HEK293T (cell line): Measurements from ENCODE around the gene DPCD.

Source experiments
- CTCF ChIA-PET: fragments of 350-600 bp; formaldehyde crosslinking; extraction: SDS; loops from one replicate; lab custom pipeline; 2021; ENCODE audit warnings: antibody characterized with exemption, inconsistent platforms; lab: Yijun Ruan, JAX
- POLR2A ChIA-PET: fragments of 350-600 bp; formaldehyde crosslinking; extraction: SDS; loops from one replicate; lab custom pipeline; 2020; ENCODE audit warnings: antibody characterized with exemption, inconsistent platforms; lab: Yijun Ruan, JAX
- DNase-seq: peaks from one replicate; pipeline ENCODE4 v3.0.0; 2012; ENCODE audit warnings: mixed read lengths; ENCODE audit errors: extremely low spot score
- ARNT ChIP-seq: fragments of 450-650 bp; IDR thresholded peaks from 2 replicates; pipeline ENCODE4 v1.6.1; 2017; ENCODE audit warnings: mild to moderate bottlenecking
- BHLHE40 ChIP-seq: fragments of 450-650 bp; IDR thresholded peaks from 2 replicates; pipeline ENCODE4 v1.6.1; 2016; ENCODE audit warnings: mild to moderate bottlenecking, moderate library complexity, borderline replicate concordance
- CTBP1 ChIP-seq: fragments of 450-650 bp; IDR thresholded peaks from 2 replicates; pipeline ENCODE4 v1.6.1; 2016; ENCODE audit warnings: borderline replicate concordance
- ELF4 ChIP-seq: fragments of 450-650 bp; IDR thresholded peaks from 2 replicates; pipeline ENCODE4 v1.6.1; 2017; ENCODE audit warnings: antibody characterized with exemption
- FOXA1 ChIP-seq: fragments of 450-650 bp; IDR thresholded peaks from 2 replicates; pipeline ENCODE4 v1.6.1; 2016; ENCODE audit warnings: mild to moderate bottlenecking
- FOXK2 ChIP-seq: fragments of 450-650 bp; IDR thresholded peaks from 2 replicates; pipeline ENCODE4 v1.6.1; 2016; ENCODE audit warnings: mild to moderate bottlenecking
- FOXM1 ChIP-seq: fragments of 450-650 bp; IDR thresholded peaks from 2 replicates; pipeline ENCODE4 v1.6.1; 2017; ENCODE audit warnings: mild to moderate bottlenecking, borderline replicate concordance
- HDGF ChIP-seq: fragments of 450-650 bp; IDR thresholded peaks from 2 replicates; pipeline ENCODE4 v1.6.1; 2017; ENCODE audit warnings: antibody characterized with exemption, borderline replicate concordance
- L3MBTL2 ChIP-seq: fragments of 450-650 bp; conservative IDR thresholded peaks from 2 replicates; pipeline ENCODE4 v1.6.1; 2016; ENCODE audit warnings: mild to moderate bottlenecking
- LEF1 ChIP-seq: fragments of 450-650 bp; IDR thresholded peaks from 2 replicates; pipeline ENCODE4 v1.6.1; 2017; ENCODE audit warnings: mild to moderate bottlenecking, borderline replicate concordance
- NFRKB ChIP-seq: fragments of 450-650 bp; IDR thresholded peaks from 2 replicates; pipeline ENCODE4 v1.6.1; 2016; ENCODE audit warnings: mild to moderate bottlenecking, moderate library complexity
- SP1 ChIP-seq: fragments of 450-650 bp; IDR thresholded peaks from 2 replicates; pipeline ENCODE4 v1.6.1; 2017
- SUZ12 ChIP-seq: fragments of 450-650 bp; IDR thresholded peaks from 2 replicates; pipeline ENCODE4 v1.6.1; 2016; ENCODE audit warnings: mild to moderate bottlenecking
- TARDBP ChIP-seq: fragments of 450-650 bp; IDR thresholded peaks from 2 replicates; pipeline ENCODE4 v1.6.1; 2016
- ZNF384 ChIP-seq: fragments of 450-650 bp; IDR thresholded peaks from 2 replicates; pipeline ENCODE4 v1.6.1; 2016
- TF ChIP-seq, protein P1 (sequence below): fragments of 450-650 bp; IDR thresholded peaks from 2 replicates; pipeline ENCODE4 v1.6.1; 2016

The DPCD gene

GRCh38 chr10:101614663-101615524 lies 26.8 kb downstream of the DPCD start:
- no peak for TF ChIP-seq HDGF
- no peak for TF ChIP-seq ARNT
- TF ChIP-seq TARDBP = no peak
- TF ChIP-seq ZNF384 = no peak
- no peak for DNase-seq
- ChIA-PET POLR2A (interaction anchor here (1.0 kb wide), 1 partner anchor 8 kb away, joined by 3 read pairs; no protein-coding TSS in a partner anchor), CTCF (no interaction called here)

GRCh38 chr10:101615525-101616116 lies 27.5 kb downstream of the DPCD start:
- CTCF ChIA-PET = interaction anchor here (0.7 kb wide), 1 partner anchor 19 kb away, joined by 3 read pairs; no protein-coding TSS in a partner anchor
- POLR2A ChIA-PET = no interaction called here
- TF ChIP-seq ARNT = no peak
- TF ChIP-seq HDGF = no peak
- no peak for DNase-seq

- POLR2A ChIA-PET = no interaction called here
- no peak for TF ChIP-seq FOXM1
- no peak for TF ChIP-seq L3MBTL2
- TF ChIP-seq CTBP1 = no peak
- TF ChIP-seq HDGF = no peak
- CTCF ChIA-PET = interaction anchor here (0.7 kb wide), 1 partner anchor 20 kb away, joined by 3 read pairs; no protein-coding TSS in a partner anchor
- no peak for DNase-seq
These were observed 28.4 kb downstream of the DPCD start for GRCh38 chr10:101616415-101617101.

DNA sequence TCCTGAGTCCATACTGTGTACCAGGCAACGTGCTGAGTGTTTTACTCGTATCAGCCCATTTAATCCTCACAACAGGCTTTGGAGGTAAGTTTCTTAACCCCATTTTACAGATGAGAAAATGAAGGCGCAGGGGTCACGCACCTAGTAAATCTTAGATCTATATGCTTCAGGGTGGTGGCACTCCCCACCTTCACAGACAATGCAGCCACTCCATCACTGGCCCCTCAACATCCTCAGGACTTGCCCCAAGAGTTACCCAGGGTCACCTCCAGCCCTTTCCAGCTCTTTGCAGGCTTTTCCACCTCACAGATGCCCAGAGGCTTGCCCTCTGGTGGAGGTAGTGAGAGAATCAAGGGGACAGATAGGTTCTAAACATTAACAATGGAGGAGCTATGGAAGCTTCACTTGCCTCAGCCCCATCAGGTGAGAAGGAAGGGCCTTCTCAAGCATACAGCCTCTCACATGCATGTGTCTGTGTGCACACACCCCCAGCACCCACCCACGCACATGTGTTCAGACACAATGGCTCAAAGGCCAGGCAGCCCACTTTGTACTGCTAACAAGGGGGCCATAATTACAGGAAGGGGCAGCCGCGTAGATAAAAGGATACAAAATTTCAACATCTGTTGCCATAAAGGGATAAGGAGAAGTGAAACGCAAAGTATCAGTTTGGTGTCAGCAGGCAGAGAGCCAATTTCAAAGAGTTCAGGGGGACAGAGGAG lies 29.1 kb downstream of the DPCD start:
- DNase-seq = no peak
- ChIA-PET POLR2A (no interaction called here), CTCF (no interaction called here)
- TF ChIP-seq L3MBTL2 (no peak), BHLHE40 (no peak), SP1 (no peak), HDGF (no peak), NFRKB (no peak), ZNF384 (no peak), CTBP1 (no peak), SUZ12 (no peak), FOXA1 (no peak), ARNT (no peak), TARDBP (no peak), ELF4 (no peak)
- TF ChIP-seq, protein P1, sequence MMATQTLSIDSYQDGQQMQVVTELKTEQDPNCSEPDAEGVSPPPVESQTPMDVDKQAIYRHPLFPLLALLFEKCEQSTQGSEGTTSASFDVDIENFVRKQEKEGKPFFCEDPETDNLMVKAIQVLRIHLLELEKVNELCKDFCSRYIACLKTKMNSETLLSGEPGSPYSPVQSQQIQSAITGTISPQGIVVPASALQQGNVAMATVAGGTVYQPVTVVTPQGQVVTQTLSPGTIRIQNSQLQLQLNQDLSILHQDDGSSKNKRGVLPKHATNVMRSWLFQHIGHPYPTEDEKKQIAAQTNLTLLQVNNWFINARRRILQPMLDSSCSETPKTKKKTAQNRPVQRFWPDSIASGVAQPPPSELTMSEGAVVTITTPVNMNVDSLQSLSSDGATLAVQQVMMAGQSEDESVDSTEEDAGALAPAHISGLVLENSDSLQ = no peak

- no peak for TF ChIP-seq TARDBP
- no peak for TF ChIP-seq FOXK2
- TF ChIP-seq FOXM1 = no peak
- TF ChIP-seq ZNF384 = no peak
- no peak for TF ChIP-seq ELF4
- no peak for TF ChIP-seq LEF1
- ChIA-PET POLR2A (interaction anchor here (0.5 kb wide), 1 partner anchor 279 kb away, joined by 3 read pairs; no protein-coding TSS in a partner anchor), CTCF (interaction anchor here (0.7 kb wide), 1 partner anchor 15 kb away, joined by 5 read pairs; no protein-coding TSS in a partner anchor)
- no peak for DNase-seq
These were observed 29.9 kb downstream of the DPCD start for GRCh38 chr10:101617824-101618568.

GRCh38 chr10:101618871-101619270 lies 30.8 kb downstream of the DPCD start:
- ChIA-PET CTCF (interaction anchor here (0.7 kb wide), 1 partner anchor 16 kb away, joined by 5 read pairs; no protein-coding TSS in a partner anchor), POLR2A (no interaction called here)
- TF ChIP-seq TARDBP = no peak
- no peak for TF ChIP-seq SP1
- no peak for TF ChIP-seq ZNF384
- no peak for TF ChIP-seq FOXM1
- no peak for TF ChIP-seq SUZ12
- TF ChIP-seq FOXA1 = no peak
- no peak for TF ChIP-seq HDGF
- TF ChIP-seq LEF1 = no peak
- TF ChIP-seq CTBP1 = no peak
- no peak for DNase-seq
